Dedifferentiated amniotic fluid mesenchymal stem cell (primary cell): ENCODE results near the gene FN1.

Source experiments
- DNase-seq: peaks from one replicate; pipeline ENCODE4 v3.0.0-alpha.2; 2016; ENCODE audit errors: extremely low spot score

Gene FN1

GRCh38 chr2:215441560-215442400, 5.9 kb upstream of the FN1 start:
- DNase-seq: no peak

- DNase-seq: no peak
Observed at GRCh38 chr2:215439980-215440512, 4.2 kb upstream of the FN1 start.

- no peak for DNase-seq
Observed at GRCh38 chr2:215439404-215439803, 3.5 kb upstream of the FN1 start.

- no peak for DNase-seq
Observed at GRCh38 chr2:215437614-215438013, 1.7 kb upstream of the FN1 start.

- no peak for DNase-seq
Observed at GRCh38 chr2:215436705-215437565, 1.1 kb upstream of the FN1 start.

- no peak for DNase-seq
Observed at GRCh38 chr2:215435280-215435869, 493 bp downstream of the FN1 start.

- DNase-seq: no peak
Observed at GRCh38 chr2:215434447-215435279, 1.2 kb downstream of the FN1 start.

GRCh38 chr2:215432759-215433594, 2.9 kb downstream of the FN1 start:
- DNase-seq: no peak

GRCh38 chr2:215431778-215432758, 3.8 kb downstream of the FN1 start:
- DNase-seq: no peak

- no peak for DNase-seq
Observed at GRCh38 chr2:215431290-215431689, 4.6 kb downstream of the FN1 start.

- peak; percentile 79 for DNase-seq
Observed at GRCh38 chr2:215430528-215431187, 5.2 kb downstream of the FN1 start.

- no peak for DNase-seq
Observed at GRCh38 chr2:215429424-215429823, 6.4 kb downstream of the FN1 start.

GRCh38 chr2:215428060-215428910, 7.6 kb downstream of the FN1 start:
- no peak for DNase-seq

GRCh38 chr2:215427585-215427984, 8.3 kb downstream of the FN1 start:
- DNase-seq: no peak

- DNase-seq: no peak
Observed at GRCh38 chr2:215425021-215425782, 10.7 kb downstream of the FN1 start.

- no peak for DNase-seq
Observed at GRCh38 chr2:215423928-215424540, 11.8 kb downstream of the FN1 start.
